ENCODE measurements around the gene FAM78B. TPM values are rescaled to one million over a fixed set of nuclear protein-coding genes. Genes with fewer than 3 reads are reported as not detected.

The FAM78B gene
- polyA plus RNA-seq, 3 donors: 0.83 to 1.2 (median 1.0) TPM

DNA sequence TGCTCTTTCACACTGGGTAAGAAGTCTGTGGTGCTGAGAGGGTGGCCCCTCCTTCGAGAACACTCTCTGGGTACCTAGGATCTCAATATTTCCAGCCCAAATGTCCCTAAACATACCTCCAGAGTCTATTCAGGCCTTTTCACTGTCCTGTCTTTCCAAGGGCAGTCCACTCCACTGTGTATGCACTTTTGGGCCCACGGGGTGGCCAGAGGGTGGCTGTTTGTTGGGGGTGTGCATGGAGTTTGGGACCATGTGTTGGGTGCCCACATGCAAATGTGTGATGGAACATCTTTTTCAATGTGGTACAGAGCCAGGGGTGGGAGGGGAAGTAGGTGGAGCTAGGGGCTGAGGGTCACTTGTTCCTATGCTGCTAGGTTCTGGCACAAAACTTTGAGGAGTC is 87.5 kb downstream of the FAM78B start:
- DNase-seq (ENCODE audit: low read depth in 3 of 3, low spot score in 2 of 3): no peak

GRCh38 chr1:166073489-166073888 is 93.3 kb downstream of the FAM78B start:
- no peak for DNase-seq (ENCODE audit: low read depth in 3 of 3, low spot score in 2 of 3)

- no peak for DNase-seq (ENCODE audit: low read depth in 3 of 3, low spot score in 2 of 3)
Measured at GRCh38 chr1:166069390-166069789, 97.4 kb downstream of the FAM78B start.

DNA sequence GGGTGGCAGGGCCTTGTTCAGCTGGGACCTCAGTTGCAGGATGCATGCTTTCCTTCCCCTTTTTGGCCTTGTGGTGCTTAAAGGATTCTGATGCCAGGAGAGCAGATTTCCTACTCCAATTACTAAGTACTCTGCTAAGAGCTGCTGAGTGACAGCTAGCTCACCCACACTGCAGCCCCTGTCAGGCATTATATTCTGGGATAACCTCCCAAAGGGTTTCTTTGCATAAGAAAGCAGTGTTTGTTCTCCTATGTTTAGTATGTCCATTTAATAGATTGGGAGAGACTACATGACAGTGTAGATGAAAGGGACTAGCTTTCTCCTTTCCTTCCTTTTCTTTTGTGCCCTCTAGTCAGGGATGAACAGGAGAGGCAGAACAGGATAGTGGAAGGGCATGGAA is 100.7 kb downstream of the FAM78B start:
- DNase-seq (ENCODE audit: low read depth in 3 of 3, low spot score in 2 of 3): no peak

GRCh38 chr1:166064951-166065350 is 101.8 kb downstream of the FAM78B start:
- DNase-seq (ENCODE audit: low read depth in 3 of 3, low spot score in 2 of 3): no peak

DNA sequence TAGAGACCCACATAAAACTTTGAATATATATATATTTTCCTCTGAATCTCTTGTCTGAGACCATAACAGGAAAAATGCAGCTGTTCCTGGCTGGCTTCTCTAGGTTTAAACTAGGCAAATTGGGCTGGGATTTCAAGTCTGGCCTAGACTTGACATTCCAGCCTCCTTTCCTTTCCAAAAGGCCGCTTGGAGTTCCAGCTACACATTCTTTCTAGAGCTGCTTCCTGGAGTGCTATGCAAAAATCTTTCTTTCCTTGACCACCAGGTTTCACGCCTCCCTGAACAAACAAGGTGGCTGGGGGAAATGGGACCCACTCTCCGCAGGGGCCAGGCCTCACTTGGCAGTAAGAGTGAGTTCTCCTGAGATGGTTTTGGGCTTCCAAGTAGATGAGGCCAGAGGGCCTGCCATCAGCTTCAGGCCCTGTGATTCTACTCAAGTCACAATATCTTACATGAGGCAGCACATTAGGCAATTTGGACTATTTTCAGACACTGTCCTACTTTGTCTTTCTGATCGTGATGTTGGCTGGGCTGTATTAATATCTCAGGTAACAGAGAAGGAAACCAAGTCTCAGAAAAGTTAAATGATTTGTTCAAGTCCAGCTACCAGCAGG is 102.4 kb downstream of the FAM78B start:
- DNase-seq (ENCODE audit: low read depth in 3 of 3, low spot score in 2 of 3): no peak

- DNase-seq (ENCODE audit: low read depth in 3 of 3, low spot score in 2 of 3): no peak
Measured at GRCh38 chr1:166063701-166064100, 103.1 kb downstream of the FAM78B start.

DNA sequence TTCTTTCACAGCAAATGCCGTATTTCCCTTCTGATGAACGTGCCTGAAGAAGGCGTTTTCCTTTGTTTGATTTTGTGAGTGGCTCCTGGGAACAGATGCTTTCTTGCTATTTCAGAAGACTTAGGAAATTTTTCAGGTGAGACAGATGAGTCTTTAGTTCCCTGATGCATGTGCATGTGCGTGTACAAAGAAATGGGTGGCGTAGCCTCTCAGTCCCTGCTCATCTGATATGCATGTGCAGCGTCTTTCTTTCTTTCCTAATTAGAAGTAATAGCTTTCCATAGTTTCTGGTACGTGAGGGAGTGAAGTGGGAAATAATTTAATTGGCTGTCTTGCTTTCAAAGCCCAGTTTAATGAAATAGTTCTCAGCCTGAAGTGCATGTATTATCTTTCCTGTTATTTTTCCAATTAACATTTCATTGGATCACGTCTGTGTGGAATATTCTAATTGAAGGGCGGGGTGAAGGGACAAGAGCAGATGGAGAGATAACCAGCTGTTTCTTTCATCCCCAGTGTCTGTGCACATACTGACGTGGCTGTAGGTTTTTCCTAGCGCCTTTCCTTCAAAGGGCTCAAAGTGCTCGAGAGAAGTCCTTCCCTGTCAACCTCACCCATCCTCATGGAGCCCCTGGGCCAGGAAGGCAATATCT is 104.3 kb downstream of the FAM78B start:
- DNase-seq (ENCODE audit: low read depth in 3 of 3, low spot score in 2 of 3): no peak

GRCh38 chr1:166057650-166058049 is 109.2 kb downstream of the FAM78B start:
- no peak for DNase-seq (ENCODE audit: low read depth in 3 of 3, low spot score in 2 of 3)

DNA sequence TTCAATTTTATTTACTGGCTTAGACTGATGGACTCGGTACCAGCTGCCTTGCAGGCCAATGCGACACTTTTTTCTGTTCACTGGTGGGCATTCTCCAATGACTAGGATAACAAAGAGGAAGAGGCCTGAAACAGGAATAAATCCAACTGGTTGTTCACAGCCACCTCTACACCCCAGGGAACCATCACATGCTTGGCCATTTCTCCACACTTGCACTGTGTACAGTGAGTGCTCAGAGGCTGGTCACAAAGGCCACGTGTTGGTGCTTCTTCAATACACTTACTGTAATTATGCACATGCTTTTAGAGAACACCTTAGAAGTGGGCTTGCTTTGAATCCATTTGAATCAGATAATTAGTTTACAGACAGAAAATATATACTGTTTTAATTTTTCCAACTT is 113.4 kb downstream of the FAM78B start:
- no peak for DNase-seq (ENCODE audit: low read depth in 3 of 3, low spot score in 2 of 3)

DNA sequence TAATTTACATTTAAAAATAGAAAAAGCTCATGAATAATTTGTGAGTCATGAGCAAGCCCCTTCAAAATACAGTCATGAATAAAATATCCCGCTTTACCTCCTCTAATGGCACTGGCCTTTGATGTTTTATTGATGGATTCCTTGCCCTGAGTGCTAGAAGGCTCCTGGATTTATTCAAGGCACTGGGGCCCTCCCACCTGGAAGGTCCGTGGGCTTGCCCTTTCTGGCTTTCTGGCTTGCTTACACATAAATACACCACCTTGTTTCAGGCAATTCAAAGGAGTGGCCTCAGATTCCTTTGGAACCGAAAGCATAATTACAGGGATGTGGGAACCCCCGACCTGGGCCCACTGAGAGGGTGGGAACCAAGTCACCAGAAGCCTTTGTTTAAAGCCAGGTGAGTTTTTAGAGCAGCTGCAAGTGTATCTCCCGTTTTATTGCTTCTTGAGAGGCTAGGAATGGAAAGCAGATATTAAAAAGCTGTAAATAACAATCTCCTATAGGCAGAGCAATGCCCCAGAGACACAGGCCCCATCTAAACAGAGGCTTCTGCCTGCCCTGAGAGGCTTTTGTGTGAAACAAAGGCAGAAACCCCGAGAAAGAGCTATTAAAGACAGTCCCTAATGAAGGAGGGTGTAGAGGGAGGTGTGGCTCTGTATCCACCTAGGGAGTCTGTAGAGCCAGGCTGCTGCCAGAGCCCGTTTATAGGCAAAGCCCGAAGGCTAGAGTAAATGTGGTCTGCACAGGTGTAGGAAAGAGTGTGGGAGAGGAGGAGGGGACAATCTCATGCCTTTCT is 126.4 kb downstream of the FAM78B start:
- no peak for DNase-seq (ENCODE audit: low read depth in 3 of 3, low spot score in 2 of 3)

- no peak for DNase-seq (ENCODE audit: low read depth in 3 of 3, low spot score in 2 of 3)
Measured at GRCh38 chr1:166039436-166040201, 127.2 kb downstream of the FAM78B start.

DNA sequence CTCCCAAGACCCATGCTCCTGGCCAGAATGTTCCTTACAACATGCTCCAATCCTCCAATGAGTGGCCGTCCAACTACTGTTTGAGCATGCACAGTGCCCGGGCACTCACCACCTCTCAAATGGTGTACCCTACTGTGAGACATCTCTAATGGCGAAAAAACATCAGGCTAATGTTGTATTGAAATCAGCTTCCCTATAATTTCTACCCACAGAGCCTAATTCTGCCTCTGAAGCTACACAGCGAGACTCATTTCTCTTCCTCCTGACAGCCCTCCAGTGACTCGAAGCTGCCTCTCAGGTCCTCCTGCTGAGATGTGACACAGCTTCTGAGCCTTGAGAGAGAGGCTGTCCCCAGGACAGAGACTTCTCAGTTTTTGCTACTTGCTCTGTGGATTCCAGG is 130.7 kb downstream of the FAM78B start:
- DNase-seq (ENCODE audit: low read depth in 3 of 3, low spot score in 2 of 3): no peak

- no peak for DNase-seq (ENCODE audit: low read depth in 3 of 3, low spot score in 2 of 3)
Measured at GRCh38 chr1:166032572-166033371, 134.0 kb downstream of the FAM78B start.

GRCh38 chr1:166031932-166032571 is 134.7 kb downstream of the FAM78B start:
- DNase-seq (ENCODE audit: low read depth in 3 of 3, low spot score in 2 of 3): no peak

DNA sequence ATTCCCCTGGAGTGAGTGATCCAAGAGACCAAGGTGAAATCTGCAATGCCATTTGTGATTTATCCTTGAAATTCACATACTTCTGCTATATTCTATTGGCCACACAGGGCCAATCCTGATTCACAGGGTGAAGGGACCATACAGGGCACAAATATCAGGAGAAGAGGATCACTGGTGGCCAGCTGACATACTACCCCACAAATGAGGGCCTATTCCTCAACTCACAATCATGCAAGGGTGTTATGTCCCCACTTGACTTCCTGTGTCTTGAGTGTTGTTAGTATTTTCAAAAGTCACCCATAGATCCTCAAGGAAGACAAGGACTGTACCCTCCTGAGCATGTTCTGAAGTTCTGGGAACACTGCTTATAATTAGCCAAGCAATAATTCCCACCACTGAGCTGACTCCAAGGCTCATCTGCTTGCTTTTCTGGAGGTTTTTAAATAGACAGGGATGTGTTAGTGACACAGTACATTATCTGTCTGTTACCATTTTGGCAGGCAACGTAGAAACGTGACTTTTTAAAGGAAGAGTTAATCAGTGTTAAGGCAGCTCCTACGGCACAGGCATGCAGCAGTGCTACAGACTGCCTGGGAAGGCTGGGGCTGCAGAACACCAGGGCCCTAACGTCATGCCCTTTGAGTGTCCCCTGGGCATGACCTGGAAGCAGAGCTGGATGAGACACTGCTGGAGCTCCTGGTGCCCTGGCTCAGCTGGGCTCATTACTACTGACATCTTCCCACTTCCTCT is 137.4 kb downstream of the FAM78B start:
- no peak for DNase-seq (ENCODE audit: low read depth in 3 of 3, low spot score in 2 of 3)

DNA sequence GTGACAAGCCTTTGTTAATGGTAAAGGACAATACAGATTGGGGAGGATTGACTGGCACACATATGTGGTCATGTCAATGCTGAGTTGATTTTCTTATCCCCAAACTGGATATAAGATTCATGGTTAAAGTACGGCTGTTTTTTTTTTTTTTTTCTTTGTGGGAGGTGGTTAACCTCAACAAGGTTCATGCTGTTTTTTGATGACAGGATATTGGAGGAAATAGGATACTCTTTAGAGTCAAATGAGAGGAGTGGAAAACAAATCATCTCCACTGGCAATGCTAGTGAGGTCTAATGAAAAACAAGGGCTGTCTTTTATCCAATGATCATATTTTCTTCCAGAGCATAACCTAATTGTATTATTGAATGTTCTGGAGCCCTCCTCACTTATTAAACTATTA is 140.2 kb downstream of the FAM78B start:
- DNase-seq (ENCODE audit: low read depth in 3 of 3, low spot score in 2 of 3): no peak

GRCh38 chr1:166026143-166026542 is 140.7 kb downstream of the FAM78B start:
- DNase-seq (ENCODE audit: low read depth in 3 of 3, low spot score in 2 of 3): no peak

- DNase-seq (ENCODE audit: low read depth in 3 of 3, low spot score in 2 of 3): no peak
Measured at GRCh38 chr1:166020210-166020609, 146.6 kb downstream of the FAM78B start.

Data from right renal cortex interstitium (tissue), 3 donors.